Activated T-helper 1 cell treated with anti-CD3 and anti-CD28 coated beads, Interleukin-2, amount 50 U/mL, for 16 hours (primary cell): ENCODE data around the gene FRMD6.
"Not testable (repeated sequence)": the region's sequence is repeated elsewhere in the genome, so short reads cannot be mapped to it uniquely, and the experiment has no call there.

ENCODE experiments used
- DNase-seq, 2 donors: peaks; one replicate each; pipeline ENCODE4 v3.0.0-alpha.2; 2020; ENCODE audit warnings: low read depth in 1 of 2, low spot score in 1 of 2

Gene FRMD6

GRCh38 chr14:51717766-51718165 lies 66.1 kb downstream of the FRMD6 start:
- DNase-seq = no peak

- no peak for DNase-seq
These were observed 68.2 kb downstream of the FRMD6 start for GRCh38 chr14:51719955-51720354.

GRCh38 chr14:51723990-51724389 lies 72.3 kb downstream of the FRMD6 start:
- DNase-seq = no peak

- no peak for DNase-seq
These were observed 72.9 kb downstream of the FRMD6 start for GRCh38 chr14:51724650-51725049.

- DNase-seq = no peak
These were observed 73.4 kb downstream of the FRMD6 start for GRCh38 chr14:51725061-51725460.

GRCh38 chr14:51726166-51726899 lies 74.6 kb downstream of the FRMD6 start:
- no peak for DNase-seq

GRCh38 chr14:51727526-51727925 lies 75.8 kb downstream of the FRMD6 start:
- DNase-seq = no peak

GRCh38 chr14:51730098-51730497 lies 78.4 kb downstream of the FRMD6 start:
- no peak for DNase-seq

- no peak for DNase-seq
These were observed 79.0 kb downstream of the FRMD6 start for GRCh38 chr14:51730684-51731083.

GRCh38 chr14:51732494-51733112 lies 80.9 kb downstream of the FRMD6 start:
- no peak for DNase-seq

- DNase-seq = no peak
These were observed 81.4 kb downstream of the FRMD6 start for GRCh38 chr14:51733147-51733546.

- DNase-seq = no peak
These were observed 84.1 kb downstream of the FRMD6 start for GRCh38 chr14:51735851-51736250.

GRCh38 chr14:51738754-51739153 lies 87.0 kb downstream of the FRMD6 start:
- DNase-seq = no peak

GRCh38 chr14:51743588-51744000 lies 91.9 kb downstream of the FRMD6 start:
- DNase-seq = no peak

- no peak for DNase-seq
These were observed 92.8 kb downstream of the FRMD6 start for GRCh38 chr14:51744372-51745130.

- not testable (repeated sequence) for DNase-seq
These were observed 95.1 kb downstream of the FRMD6 start for GRCh38 chr14:51746823-51747222.

- no peak for DNase-seq
These were observed 98.8 kb downstream of the FRMD6 start for GRCh38 chr14:51750542-51750941.

GRCh38 chr14:51751611-51752345 lies 100.1 kb downstream of the FRMD6 start:
- not testable (repeated sequence) for DNase-seq

GRCh38 chr14:51757756-51758155 lies 106.0 kb downstream of the FRMD6 start:
- DNase-seq = not testable (repeated sequence)

GRCh38 chr14:51759950-51760349 lies 108.2 kb downstream of the FRMD6 start:
- DNase-seq = no peak

- not testable (repeated sequence) for DNase-seq
These were observed 114.0 kb downstream of the FRMD6 start for GRCh38 chr14:51765726-51766125.
